SK-N-SH treated with all-trans-retinoic acid at 6 μM for 48 hours (cell line): ENCODE data around the gene P2RX5.

ENCODE experiments used
- ARNTL ChIP-seq: fragments of 450-650 bp; formaldehyde crosslinking; IDR thresholded peaks from 2 replicates; pipeline ENCODE4 v1.5.0; 2020; ENCODE audit warnings: low read depth, mild to moderate bottlenecking, moderate library complexity, borderline replicate concordance
- CSDC2 ChIP-seq: fragments of 250-450 bp; sonication (Bioruptor Pico); IDR thresholded peaks from 2 replicates; pipeline ENCODE4 v1.5.0; 2020; ENCODE audit warnings: mild to moderate bottlenecking, moderate library complexity
- TCF4 ChIP-seq: fragments of 250-450 bp; sonication (Bioruptor Pico); IDR thresholded peaks from 2 replicates; pipeline ENCODE4 v1.8.0; 2021; ENCODE audit warnings: mild to moderate bottlenecking, moderate library complexity, borderline replicate concordance
- ZFP30 ChIP-seq: fragments of 450-650 bp; formaldehyde crosslinking; IDR thresholded peaks from 2 replicates; pipeline ENCODE4 v1.5.0; 2022; ENCODE audit warnings: mild to moderate bottlenecking, moderate library complexity
- ZNF8 ChIP-seq: fragments of 450-650 bp; formaldehyde crosslinking; IDR thresholded peaks from 2 replicates; pipeline ENCODE4 v1.5.0; 2020; ENCODE audit warnings: mild to moderate bottlenecking, moderate library complexity

DNA sequence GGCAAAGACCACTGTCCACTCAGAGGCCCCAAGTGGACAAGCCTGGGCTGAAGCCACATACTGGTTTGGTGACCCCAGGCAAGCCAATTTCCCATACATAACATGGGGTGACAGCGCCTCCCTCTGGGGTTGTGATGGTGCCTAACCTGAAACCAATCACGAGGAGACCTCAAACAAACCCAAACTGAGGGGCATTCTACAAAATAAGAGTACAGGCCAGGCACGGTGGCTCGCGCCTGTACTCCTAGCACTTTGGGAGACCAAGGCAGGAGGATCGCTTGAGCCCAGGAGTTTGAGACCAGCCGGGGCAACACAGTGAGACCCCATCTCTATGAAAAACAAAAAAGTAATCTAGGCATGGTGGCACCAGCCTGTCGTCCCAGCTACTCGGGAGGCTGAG is 3.6 kb downstream of the P2RX5 start:
- TF ChIP-seq ARNTL (CRISPR knock-in tag), result no peak
- no peak for TF ChIP-seq TCF4
- no peak for TF ChIP-seq ZNF8 (CRISPR knock-in tag)
- no peak for TF ChIP-seq CSDC2 (CRISPR knock-in tag)
- no peak for TF ChIP-seq ZFP30
